Stimulated activated CD4-positive, alpha-beta T cell treated with anti-CD3 and anti-CD28 coated beads, Interleukin-1b, Interleukin-23, amount 100 ng/mL, for 48 hours (primary cell): ENCODE data around the gene MIER2.

Source experiments
- DNase-seq: peaks from one replicate; pipeline ENCODE4 v3.0.0-alpha.2; 2020

The MIER2 gene

GRCh38 chr19:306151-306900 is 38.3 kb downstream of the MIER2 start:
- DNase-seq: no peak

GRCh38 chr19:305240-306150 is 39.1 kb downstream of the MIER2 start:
- no peak for DNase-seq

GRCh38 chr19:296476-297225 is 47.9 kb downstream of the MIER2 start:
- DNase-seq: no peak

GRCh38 chr19:295687-296370 is 48.8 kb downstream of the MIER2 start:
- DNase-seq: no peak

GRCh38 chr19:294946-295686 is 49.5 kb downstream of the MIER2 start:
- peak; percentile 34 for DNase-seq

- DNase-seq: no peak
Observed at GRCh38 chr19:294341-294945, 50.2 kb downstream of the MIER2 start.

GRCh38 chr19:293436-294110 is 51.0 kb downstream of the MIER2 start:
- DNase-seq: no peak

GRCh38 chr19:292951-293350 is 51.6 kb downstream of the MIER2 start:
- no peak for DNase-seq

GRCh38 chr19:292281-292884 is 52.2 kb downstream of the MIER2 start:
- no peak for DNase-seq

GRCh38 chr19:291561-292280 is 52.9 kb downstream of the MIER2 start:
- DNase-seq: no peak

GRCh38 chr19:291006-291521 is 53.5 kb downstream of the MIER2 start, which contains the start of gene PLPP2:
Gene PLPP2 (minus strand): TSS chr19:291403. CDS start chr19:291336, 67 bp downstream.
- DNase-seq: no peak

- DNase-seq: peak; percentile 8
Observed at GRCh38 chr19:290372-291005, 54.1 kb downstream of the MIER2 start.

- DNase-seq: peak; percentile 43
Observed at GRCh38 chr19:289651-290371, 54.8 kb downstream of the MIER2 start.

GRCh38 chr19:288911-289310 is 55.7 kb downstream of the MIER2 start:
- DNase-seq: no peak

- DNase-seq: no peak
Observed at GRCh38 chr19:287381-287871, 57.2 kb downstream of the MIER2 start.

GRCh38 chr19:283395-283794 is 61.2 kb downstream of the MIER2 start:
- DNase-seq: no peak

- no peak for DNase-seq
Observed at GRCh38 chr19:282501-282900, 62.1 kb downstream of the MIER2 start.

- DNase-seq: no peak
Observed at GRCh38 chr19:281992-282391, 62.6 kb downstream of the MIER2 start.
